HG03196 (cell line): Measurements from ENCODE around the gene MRPL1.

Experiments used
- ATAC-seq: cut with Tn5 transposase; IDR thresholded peaks from one replicate; pipeline ENCODE4 v1.9.1; 2021; ENCODE audit not compliant: unreplicated experiment

The MRPL1 gene

GRCh38 chr4:77862478-77863216 lies at the start of gene MRPL1:
Gene MRPL1 (plus strand): TSS chr4:77862830. CDS start chr4:77862849, 19 bp downstream.
- peak; percentile 87 for ATAC-seq

- ATAC-seq, result no peak
Measured at GRCh38 chr4:77815636-77816035, 47.0 kb upstream of the MRPL1 start.

GRCh38 chr4:77816546-77816945 lies 46.1 kb upstream of the MRPL1 start:
- no peak for ATAC-seq

- no peak for ATAC-seq
Measured at GRCh38 chr4:77817304-77818072, 45.1 kb upstream of the MRPL1 start.

GRCh38 chr4:77818073-77818601 lies 44.5 kb upstream of the MRPL1 start:
- ATAC-seq, result peak; percentile 21

GRCh38 chr4:77818602-77819403 lies 43.8 kb upstream of the MRPL1 start, which contains the start of gene CNOT6L:
Gene CNOT6L (minus strand): TSS chr4:77819368. CDS start chr4:77819308, 60 bp downstream.
- ATAC-seq, result peak; percentile 37

GRCh38 chr4:77819404-77819842 lies 43.2 kb upstream of the MRPL1 start:
- ATAC-seq, result peak; percentile 12

GRCh38 chr4:77819843-77820648 lies 42.6 kb upstream of the MRPL1 start:
- ATAC-seq, result peak; percentile 82

GRCh38 chr4:77820649-77821561 lies 41.7 kb upstream of the MRPL1 start:
- no peak for ATAC-seq

- ATAC-seq, result no peak
Measured at GRCh38 chr4:77821775-77822174, 40.9 kb upstream of the MRPL1 start.

GRCh38 chr4:77826275-77826674 lies 36.4 kb upstream of the MRPL1 start:
- no peak for ATAC-seq

- ATAC-seq, result no peak
Measured at GRCh38 chr4:77827343-77827742, 35.3 kb upstream of the MRPL1 start.

- ATAC-seq, result no peak
Measured at GRCh38 chr4:77833126-77833724, 29.4 kb upstream of the MRPL1 start.

- ATAC-seq, result no peak
Measured at GRCh38 chr4:77834403-77834802, 28.2 kb upstream of the MRPL1 start.

- ATAC-seq, result no peak
Measured at GRCh38 chr4:77843628-77844027, 19.0 kb upstream of the MRPL1 start.

GRCh38 chr4:77844363-77844762 lies 18.3 kb upstream of the MRPL1 start:
- no peak for ATAC-seq

- no peak for ATAC-seq
Measured at GRCh38 chr4:77845400-77845799, 17.2 kb upstream of the MRPL1 start.

GRCh38 chr4:77845929-77846328 lies 16.7 kb upstream of the MRPL1 start:
- no peak for ATAC-seq

- ATAC-seq, result no peak
Measured at GRCh38 chr4:77848508-77848907, 14.1 kb upstream of the MRPL1 start.
